ELF-1 (cell line): ENCODE data around the gene SLC8A1.

Experiments
- DNase-seq: peaks from one replicate; pipeline ENCODE4 v3.0.0-alpha.2; 2016; ENCODE audit warnings: low read depth, low spot score

The SLC8A1 gene

DNA sequence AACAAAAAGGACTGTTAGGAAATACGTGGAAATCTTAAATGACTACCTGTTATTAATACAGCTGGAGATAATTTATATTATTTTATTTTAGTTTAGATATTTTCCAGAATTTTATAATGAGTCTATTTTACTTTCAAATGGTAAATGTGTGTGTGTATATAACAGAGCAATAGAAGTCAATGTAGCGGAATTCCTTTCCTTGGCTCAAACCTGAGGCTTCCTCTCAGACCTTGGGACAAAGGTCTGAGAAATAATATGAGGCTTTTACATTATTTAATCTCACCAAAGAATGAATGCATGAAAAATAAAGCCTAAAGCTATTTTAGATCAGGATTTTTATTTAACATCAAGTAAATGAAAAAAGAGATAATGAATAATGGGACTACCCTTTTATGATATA is 65.7 kb downstream of the SLC8A1 start:
- no peak for DNase-seq

DNA sequence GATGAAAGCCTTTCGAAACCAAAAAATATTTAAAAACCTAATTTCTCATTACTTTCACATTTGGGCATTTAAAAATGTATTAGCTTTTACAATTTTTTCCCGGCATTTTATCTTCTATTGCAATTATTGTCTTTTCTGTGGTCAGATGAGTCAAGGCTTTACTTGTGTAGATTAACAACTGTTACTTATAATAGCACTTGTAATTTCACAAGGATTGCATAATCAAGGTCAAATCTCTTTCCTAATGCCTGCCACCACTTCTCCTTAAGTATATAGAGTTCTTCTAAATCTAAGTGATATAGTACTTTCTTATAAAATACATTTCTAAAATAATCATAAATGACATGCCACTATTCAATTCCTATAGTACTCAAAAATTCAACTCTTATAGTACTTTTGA is 67.2 kb downstream of the SLC8A1 start:
- no peak for DNase-seq

DNA sequence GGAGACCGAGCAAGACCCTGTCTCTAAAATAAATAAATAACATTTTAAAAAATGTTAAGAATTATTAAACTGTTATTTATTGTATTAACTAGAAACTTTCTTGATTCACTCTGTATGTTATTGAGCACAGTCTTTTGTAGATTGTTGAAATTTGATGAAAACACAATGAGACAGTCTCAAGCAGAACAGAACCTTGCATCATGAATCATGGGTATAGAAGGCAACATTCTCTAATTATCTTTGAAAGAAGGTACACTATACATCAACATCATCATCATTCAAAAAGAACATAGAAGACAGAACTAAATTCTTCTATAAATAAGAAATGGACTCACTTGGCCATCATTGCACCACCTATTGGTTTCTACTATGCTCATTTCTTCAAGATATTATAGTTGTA is 67.7 kb downstream of the SLC8A1 start:
- DNase-seq, result no peak

GRCh38 chr2:40380721-40381120 is 71.2 kb downstream of the SLC8A1 start:
- DNase-seq, result no peak

GRCh38 chr2:40380041-40380440 is 71.8 kb downstream of the SLC8A1 start:
- no peak for DNase-seq

- no peak for DNase-seq
Measured at GRCh38 chr2:40374543-40375240, 77.2 kb downstream of the SLC8A1 start.

- DNase-seq, result no peak
Measured at GRCh38 chr2:40373111-40373510, 78.8 kb downstream of the SLC8A1 start.

DNA sequence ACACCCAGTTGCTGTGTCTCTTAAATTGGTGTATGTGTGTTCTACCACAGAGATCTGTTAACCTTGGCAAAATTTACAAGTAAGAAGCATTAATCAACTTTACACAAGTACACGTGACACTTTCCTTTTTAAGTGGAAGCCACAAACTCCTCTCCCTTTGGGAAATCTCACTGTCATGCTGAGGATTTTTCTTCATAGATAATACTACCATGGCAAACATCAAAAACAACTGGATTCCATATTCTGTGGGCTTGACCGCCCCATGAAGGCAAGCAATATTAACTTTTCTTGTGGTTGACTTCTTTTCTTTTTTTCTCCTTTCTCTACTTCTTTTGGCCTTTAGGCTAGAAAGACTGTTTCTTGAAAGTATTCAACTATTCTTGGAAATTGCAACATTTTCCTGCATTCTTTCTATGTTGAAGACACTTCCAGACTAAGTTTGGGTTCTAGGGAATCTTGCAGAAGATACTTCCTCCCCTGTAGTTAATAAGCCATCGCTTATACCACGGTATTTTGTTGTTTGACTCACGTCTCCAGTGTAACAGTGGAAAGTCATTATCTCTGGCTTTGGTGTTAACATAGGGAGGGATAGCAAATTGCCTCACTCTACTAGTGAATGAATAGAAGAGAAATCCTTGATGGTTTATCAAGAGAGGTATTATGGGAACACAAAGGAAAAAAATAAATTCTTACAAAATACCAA is 79.5 kb downstream of the SLC8A1 start:
- no peak for DNase-seq

DNA sequence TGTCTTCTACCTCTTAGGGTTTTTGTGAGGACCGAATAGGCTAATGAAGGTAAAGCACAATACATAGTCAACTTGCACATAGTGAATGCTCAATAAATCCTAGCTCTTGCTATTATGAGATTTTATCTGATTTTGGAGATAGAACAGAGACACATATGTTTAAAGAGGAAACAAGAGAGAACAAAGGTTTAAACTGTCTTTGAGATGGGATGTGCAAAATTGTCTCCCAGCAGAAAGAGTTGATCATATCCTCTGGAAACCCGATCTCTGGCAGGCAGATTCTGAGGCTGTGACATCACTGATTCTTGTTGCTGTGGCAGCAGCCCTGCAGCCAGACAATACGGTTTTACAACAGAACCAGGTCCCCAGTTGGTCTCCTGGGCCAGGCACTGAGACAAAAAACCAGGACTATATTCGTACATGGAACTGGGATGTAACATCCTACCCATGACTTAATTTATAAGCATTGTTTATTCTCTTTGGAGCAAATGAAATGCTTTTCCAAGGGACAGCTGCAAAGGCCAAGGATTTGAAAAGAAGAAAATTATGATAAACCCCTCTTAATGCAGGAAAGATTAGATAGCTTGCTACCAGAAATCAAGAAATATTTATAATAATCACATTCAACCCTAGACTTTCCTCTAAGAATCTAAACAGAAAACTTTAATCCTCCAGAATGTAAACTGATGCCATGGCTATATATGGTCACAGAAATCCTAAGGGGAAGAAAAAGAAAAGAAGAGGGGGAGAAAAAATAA is 80.2 kb downstream of the SLC8A1 start:
- DNase-seq, result peak; percentile 2

GRCh38 chr2:40370007-40370395 is 81.9 kb downstream of the SLC8A1 start:
- DNase-seq, result no peak

DNA sequence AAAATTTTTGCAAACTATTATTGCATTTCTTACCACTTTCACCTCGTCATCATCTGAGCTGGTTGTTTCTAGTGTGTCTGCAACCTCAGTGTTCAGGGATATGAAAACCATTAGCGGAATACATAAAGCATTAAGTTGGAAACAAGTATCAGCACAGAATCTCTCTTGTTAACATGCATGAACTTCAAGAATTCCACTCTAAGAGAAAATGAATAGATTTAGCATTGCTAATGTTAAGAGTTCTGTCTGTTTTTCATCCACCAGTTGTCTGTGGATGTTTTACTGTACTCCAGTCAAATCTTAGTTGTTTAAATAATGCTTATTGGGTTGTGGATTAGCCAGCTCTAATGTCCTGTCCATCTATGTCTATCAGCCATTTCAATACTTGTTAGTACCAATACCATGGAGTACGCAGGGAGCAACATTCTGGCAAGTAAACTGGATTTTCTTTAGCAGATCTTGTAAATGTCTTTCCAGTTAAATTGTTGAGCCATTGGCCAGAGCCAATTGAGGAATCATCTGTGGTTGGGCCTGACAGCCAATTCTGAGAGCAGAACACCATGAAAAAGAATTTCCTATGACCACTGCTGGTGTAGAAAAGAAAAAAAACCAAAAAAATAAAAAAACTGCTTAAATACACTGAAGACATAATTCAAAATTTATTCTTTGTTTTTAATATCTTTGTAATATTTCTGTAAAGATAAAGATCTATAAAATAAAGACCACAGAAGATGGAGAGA is 82.5 kb downstream of the SLC8A1 start:
- DNase-seq, result no peak

DNA sequence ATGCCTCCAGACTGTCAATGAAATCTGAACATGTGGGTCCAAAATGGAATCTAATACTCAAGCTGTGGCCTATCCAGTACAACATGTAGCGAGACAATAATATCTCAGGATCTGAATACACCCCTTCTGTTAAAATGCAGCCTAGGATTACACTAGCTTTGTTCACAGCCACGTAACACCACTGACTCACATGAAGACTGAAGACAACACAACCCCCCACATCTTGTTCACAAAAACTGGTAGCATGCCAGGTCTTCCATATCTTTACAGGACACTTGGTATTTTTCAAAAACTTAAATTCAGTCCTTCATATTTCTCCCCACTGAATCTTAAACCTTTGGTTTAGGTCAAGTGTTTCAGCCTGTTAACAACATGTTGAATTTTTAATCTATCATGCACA is 84.2 kb downstream of the SLC8A1 start:
- no peak for DNase-seq

GRCh38 chr2:40367032-40367431 is 84.9 kb downstream of the SLC8A1 start:
- DNase-seq, result no peak

DNA sequence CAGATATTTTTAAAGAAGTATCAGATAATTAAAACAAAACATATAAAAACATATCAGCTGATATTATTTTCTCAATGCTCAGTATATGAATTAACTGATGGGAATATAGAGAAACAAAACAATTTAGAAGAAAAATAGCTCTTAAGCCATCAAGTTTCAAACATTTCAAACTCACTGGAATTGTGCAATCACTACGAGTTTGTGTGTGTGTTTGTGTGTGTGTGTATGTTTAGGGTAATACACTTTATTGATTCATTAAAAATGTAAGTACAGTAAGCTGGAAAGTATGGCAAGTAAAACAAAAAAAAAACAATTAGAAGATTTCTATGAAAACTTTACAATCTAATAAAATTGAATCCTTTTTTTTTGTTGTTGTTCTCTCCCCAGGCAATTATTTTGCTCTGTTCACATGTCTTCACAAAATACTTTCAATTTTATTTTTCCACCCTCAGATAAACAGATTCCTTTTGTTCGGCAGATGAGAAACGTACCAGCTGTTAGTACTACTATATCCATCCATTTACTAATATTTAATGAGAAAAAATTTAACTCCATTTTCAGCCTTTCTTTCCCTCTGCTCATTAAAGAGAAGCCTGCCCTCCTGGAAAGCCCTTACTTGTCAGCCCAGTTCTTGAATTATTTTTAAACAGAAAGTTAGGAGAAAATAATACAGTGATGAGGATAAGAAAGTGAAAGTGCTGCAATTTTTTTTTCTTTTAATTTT is 87.6 kb downstream of the SLC8A1 start:
- DNase-seq, result no peak

DNA sequence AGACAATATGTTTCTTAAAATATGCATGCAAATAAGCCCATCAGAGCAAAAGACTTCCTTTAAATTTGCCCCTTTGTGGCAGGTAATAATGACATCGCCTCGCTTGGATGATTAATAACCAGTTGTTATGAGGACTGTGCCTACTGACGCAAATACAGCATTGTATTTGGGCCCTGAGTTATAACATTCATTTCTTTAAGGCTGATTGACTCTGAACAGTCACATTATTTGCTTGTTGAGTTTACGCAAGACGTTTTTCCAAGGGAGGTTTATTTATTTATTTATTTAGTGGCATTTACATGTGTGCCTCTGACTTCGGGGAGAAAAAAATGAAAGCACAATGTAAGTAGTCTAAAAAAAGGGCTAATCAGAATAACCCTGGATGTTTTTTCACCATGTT is 88.3 kb downstream of the SLC8A1 start:
- no peak for DNase-seq

- DNase-seq, result no peak
Measured at GRCh38 chr2:40363231-40363630, 88.7 kb downstream of the SLC8A1 start.

- DNase-seq, result no peak
Measured at GRCh38 chr2:40361478-40361877, 90.4 kb downstream of the SLC8A1 start.

DNA sequence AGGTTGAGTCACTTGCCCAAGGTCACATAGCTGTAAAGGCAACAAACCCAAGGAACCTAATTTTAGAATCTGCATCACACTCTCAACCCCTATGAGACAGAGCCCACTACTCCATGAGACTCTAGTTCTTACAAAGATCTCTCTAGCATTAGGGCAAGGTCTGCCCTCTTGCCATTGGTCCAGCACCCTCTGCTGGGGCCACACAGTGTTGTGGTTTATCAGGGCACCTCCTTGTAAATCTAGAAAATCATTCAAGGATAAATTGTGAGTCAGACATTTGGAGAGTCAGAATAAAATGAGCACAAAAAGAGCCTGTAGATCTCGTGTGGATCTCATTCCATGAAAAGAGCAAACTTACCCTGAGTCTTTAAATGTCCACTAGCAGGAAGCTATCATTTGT is 91.2 kb downstream of the SLC8A1 start:
- no peak for DNase-seq

DNA sequence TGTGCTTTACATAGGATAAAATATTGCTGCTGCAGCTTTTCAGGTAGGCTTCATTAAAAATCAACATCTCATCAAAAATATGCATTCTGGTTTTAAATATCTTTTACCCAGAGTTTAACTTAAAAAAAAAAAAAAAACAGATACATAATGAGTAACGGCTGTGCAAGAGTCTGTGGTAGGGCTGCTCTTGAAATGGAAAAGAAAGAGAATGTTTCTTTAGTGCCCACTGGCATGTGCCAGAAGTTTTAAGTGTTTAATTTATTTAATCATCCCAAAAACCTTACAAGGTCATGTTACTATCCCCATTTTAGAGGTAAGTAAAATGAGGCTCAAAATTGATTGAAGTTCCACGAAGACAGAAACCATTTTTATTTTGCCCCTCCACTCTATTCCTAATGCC is 92.1 kb downstream of the SLC8A1 start:
- DNase-seq, result no peak

GRCh38 chr2:40358783-40359182 is 93.1 kb downstream of the SLC8A1 start:
- DNase-seq, result no peak

DNA sequence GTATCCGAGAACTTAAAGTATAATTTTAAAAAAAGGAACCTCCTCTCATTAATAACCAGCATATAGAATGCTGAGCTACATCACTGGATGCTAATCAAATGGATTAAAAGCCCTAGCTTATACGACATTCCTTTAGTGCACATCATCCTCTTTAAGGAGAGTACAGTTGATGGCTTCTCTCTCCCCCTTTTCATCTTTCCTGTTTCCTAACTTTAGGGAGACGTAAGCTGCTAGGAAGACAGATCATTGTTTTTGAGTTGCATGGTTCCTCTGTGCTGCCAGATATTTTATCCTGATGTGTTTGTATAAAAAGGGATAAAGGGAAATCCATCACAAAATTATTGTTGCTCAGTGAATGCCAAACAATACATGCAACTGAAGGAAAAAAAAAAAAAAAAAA is 94.2 kb downstream of the SLC8A1 start:
- DNase-seq, result no peak
